Measurements from ENCODE around the gene WBP1. TPM values are rescaled to one million over a fixed set of nuclear protein-coding genes. Genes with fewer than 3 reads are reported as not detected.
"Not testable (repeated sequence)": the region's sequence is repeated elsewhere in the genome, so short reads cannot be mapped to it uniquely, and the experiment has no call there.

Gene WBP1
- total and polyA plus RNA-seq, 2 donors (not counting 1 experiment from before 2014, with no cell fraction given) = 43.8 to 78.1 TPM

- no peak for DNase-seq (ENCODE audit: low read depth in 2 of 2)
- peak overlapping the region; percentile 84 for H3K9ac ChIP-seq (ENCODE audit: insufficient read depth, low read length)
- H3K36me3 ChIP-seq (ENCODE audit: control insufficient read depth, insufficient read depth, low read length) = peaks cover 15% of the 10 kb centered on the region
- peaks cover 10% of the 10 kb centered on the region for H3K79me2 ChIP-seq (ENCODE audit: control insufficient read depth, insufficient read depth, low read length)
- H3K27me3 ChIP-seq (ENCODE audit: control insufficient read depth, insufficient read depth, low read length) = no peaks in the 10 kb centered on the region
- peak overlapping the region; percentile 70 to 90 (median 74) for H3K4me3 ChIP-seq (replicated peaks in 1 of 4; ENCODE audit: control extremely low read depth in 1 of 4, insufficient read depth in 1 of 4, low read depth in 3 of 4, low read length in 4 of 4)
- no peaks in the 10 kb centered on the region for H3K9me3 ChIP-seq (ENCODE audit: control insufficient read depth, insufficient read depth, low read depth, low read length)
- peak overlapping the region; percentile 82 for H3K4me2 ChIP-seq (ENCODE audit: extremely low read depth, insufficient read depth, low read length)
- H3K4me1 ChIP-seq (ENCODE audit: control insufficient read depth, extremely low read depth, insufficient read depth, low read length) = peaks cover 4% of the 10 kb centered on the region
- no peak overlapping the region for H2AFZ ChIP-seq (ENCODE audit: low read length)
- TF ChIP-seq EZH2 (IDR thresholded peaks at IDR 0.05; ENCODE audit: low read length, missing control alignments) = no peak
- TF ChIP-seq CTCF (conservative IDR thresholded peaks at IDR 0.05 in 1 of 2, IDR thresholded peaks at IDR 0.05 in 1 of 2; ENCODE audit: low read depth in 1 of 2, low read length in 2 of 2) = no peak
- no peaks in the 10 kb centered on the region for H4K20me1 ChIP-seq (ENCODE audit: control insufficient read depth, extremely low read depth, insufficient read depth, low read length)
- H3K27ac ChIP-seq (ENCODE audit: insufficient read depth, low read length) = peak overlapping the region; percentile 71
Observed at GRCh38 chr2:74464406-74464805, 6.2 kb downstream of the WBP1 start.

DNA sequence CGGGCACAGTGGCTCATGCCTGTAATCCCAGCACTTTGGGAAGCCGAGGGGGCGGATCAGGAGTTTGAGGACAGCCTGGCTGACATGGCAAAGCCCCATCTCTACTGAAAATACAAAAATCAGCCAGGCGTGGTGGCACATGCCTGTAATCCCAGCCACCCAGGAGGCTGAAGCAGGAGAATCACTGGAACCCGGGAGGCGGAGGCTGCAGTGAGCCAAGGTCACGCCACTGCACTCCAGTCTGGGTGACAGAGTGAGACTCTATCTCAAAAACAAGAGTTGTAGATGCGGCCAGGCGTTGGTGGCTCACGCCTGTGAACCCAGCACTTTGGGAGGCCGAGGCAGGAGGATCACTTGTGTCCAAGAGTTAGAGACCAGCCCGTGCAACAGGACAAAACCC, 12.5 kb downstream of the WBP1 start:
- H4K20me1 ChIP-seq (ENCODE audit: control insufficient read depth, extremely low read depth, insufficient read depth, low read length); H3K4me3 ChIP-seq (replicated peaks in 1 of 4; ENCODE audit: control extremely low read depth in 1 of 4, insufficient read depth in 1 of 4, low read depth in 3 of 4, low read length in 4 of 4); H2AFZ ChIP-seq (ENCODE audit: low read length); H3K27me3 ChIP-seq (ENCODE audit: control insufficient read depth, insufficient read depth, low read length); H3K9me3 ChIP-seq (ENCODE audit: control insufficient read depth, insufficient read depth, low read depth, low read length); H3K9ac ChIP-seq (ENCODE audit: insufficient read depth, low read length); H3K27ac ChIP-seq (ENCODE audit: insufficient read depth, low read length); H3K79me2 ChIP-seq (ENCODE audit: control insufficient read depth, insufficient read depth, low read length); DNase-seq (ENCODE audit: low read depth in 2 of 2); H3K4me2 ChIP-seq (ENCODE audit: extremely low read depth, insufficient read depth, low read length); H3K4me1 ChIP-seq (ENCODE audit: control insufficient read depth, extremely low read depth, insufficient read depth, low read length): not testable (repeated sequence)
- peaks cover 10% of the 10 kb centered on the region for H3K36me3 ChIP-seq (ENCODE audit: control insufficient read depth, insufficient read depth, low read length)

DNA sequence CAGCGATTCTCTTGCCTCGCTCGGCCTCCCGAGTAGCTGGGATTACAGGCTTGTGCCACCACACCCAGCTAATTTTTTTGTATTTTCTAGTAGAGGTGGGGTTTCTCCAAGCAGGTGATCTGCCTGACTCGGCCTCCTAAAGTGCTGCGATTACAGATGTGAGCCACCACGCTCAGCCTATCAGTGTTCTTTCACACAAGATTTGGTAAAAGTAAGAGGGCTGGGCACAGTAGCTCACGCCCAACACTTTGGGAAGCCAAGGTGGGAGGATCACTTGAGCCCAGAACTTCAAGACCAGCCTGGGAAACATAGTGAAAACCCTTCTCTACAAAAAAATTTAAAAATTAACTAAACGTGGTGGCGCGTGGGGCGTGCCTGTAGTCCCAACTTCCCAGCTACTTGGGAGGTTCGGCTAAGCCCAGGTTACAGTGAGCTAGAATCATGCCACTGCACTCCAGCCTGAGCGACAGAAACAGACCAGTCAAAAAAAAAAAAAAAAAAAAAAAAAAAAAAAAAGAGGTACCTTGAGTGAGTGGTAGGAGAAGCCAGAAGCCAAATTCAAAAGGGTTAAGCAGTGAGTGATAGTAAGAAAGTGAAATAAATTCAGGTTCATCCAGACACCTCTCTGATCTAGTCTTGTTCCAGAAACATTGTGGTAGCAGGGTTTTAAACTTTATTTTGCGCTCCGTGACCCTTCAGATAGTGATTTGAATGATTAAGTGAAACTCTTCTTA, 13.3 kb downstream of the WBP1 start:
- Histone ChIP-seq H3K4me3 (replicated peaks in 1 of 4; ENCODE audit: control extremely low read depth in 1 of 4, insufficient read depth in 1 of 4, low read depth in 3 of 4, low read length in 4 of 4) (peak overlapping the region; percentile 42 to 89 (median 66)), H3K4me2 (ENCODE audit: extremely low read depth, insufficient read depth, low read length) (peak overlapping the region; percentile 92), H3K4me1 (ENCODE audit: control insufficient read depth, extremely low read depth, insufficient read depth, low read length) (peaks cover 2% of the 10 kb centered on the region), H3K79me2 (ENCODE audit: control insufficient read depth, insufficient read depth, low read length) (no peaks in the 10 kb centered on the region), H3K9ac (ENCODE audit: insufficient read depth, low read length) (peak overlapping the region; percentile 76), H2AFZ (ENCODE audit: low read length) (peak overlapping the region; percentile 1), H3K36me3 (ENCODE audit: control insufficient read depth, insufficient read depth, low read length) (peaks cover 10% of the 10 kb centered on the region), H3K9me3 (ENCODE audit: control insufficient read depth, insufficient read depth, low read depth, low read length) (no peaks in the 10 kb centered on the region), H4K20me1 (ENCODE audit: control insufficient read depth, extremely low read depth, insufficient read depth, low read length) (no peaks in the 10 kb centered on the region), H3K27me3 (ENCODE audit: control insufficient read depth, insufficient read depth, low read length) (no peaks in the 10 kb centered on the region), H3K27ac (ENCODE audit: insufficient read depth, low read length) (peak overlapping the region; percentile 71)
- DNase-seq (ENCODE audit: low read depth in 2 of 2) = no peak
- TF ChIP-seq EZH2 (IDR thresholded peaks at IDR 0.05; ENCODE audit: low read length, missing control alignments) (no peak), CTCF (conservative IDR thresholded peaks at IDR 0.05 in 1 of 2, IDR thresholded peaks at IDR 0.05 in 1 of 2; ENCODE audit: low read depth in 1 of 2, low read length in 2 of 2) (no peak)

Measured in fibroblast of lung (primary cell).